ENCODE measurements around the gene CD81.

The CD81 gene

DNA sequence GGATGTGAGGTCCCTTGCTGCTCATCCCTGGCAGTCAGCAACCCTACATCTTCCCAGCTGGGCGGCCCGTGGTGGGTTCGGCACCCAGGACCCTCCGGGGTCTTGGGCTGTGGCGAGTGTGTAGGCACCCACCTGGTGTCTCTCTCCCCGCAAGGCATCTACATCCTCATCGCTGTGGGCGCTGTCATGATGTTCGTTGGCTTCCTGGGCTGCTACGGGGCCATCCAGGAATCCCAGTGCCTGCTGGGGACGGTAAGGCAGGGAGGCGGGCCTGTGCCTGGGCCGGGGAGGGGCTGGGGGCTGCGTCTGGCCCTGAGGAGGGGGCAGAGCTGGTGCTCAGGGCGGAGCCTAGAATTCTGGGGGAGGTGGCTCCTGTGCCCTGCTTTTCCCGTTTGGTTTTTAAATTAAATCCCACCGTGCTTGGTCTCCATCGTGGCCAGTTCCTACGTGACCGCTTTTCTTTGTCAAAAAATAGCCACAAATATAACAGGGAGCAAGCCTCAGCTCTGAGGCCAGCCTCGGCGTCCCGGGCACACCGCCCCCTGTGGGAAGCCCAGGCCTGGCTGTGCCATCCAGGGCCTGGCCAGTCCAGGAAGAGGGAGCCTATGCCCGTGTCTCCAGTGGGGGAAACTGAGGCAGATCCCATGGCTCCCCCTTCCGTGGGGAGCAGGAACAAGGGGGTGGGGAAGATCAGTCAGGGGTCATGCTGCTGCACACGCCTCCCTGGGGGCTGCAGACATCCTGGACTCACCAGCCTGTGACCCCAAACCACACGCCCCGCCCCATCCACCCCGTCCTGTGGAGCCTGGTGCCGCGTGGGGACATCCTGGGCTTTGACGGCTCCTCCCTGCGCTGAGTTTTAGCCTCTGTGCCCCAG, 17.1 kb downstream of the CD81 start:
- TF ChIP-seq ZNF70 (CRISPR knock-in tag; IDR thresholded peaks at IDR 0.05) = no peak
- no peak for TF ChIP-seq ARNTL (CRISPR knock-in tag; IDR thresholded peaks at IDR 0.05; ENCODE audit: borderline replicate concordance, low read depth)
- TF ChIP-seq BACH2 (CRISPR knock-in tag; IDR thresholded peaks at IDR 0.05; ENCODE audit: borderline replicate concordance) = no peak
- no peak for TF ChIP-seq ZFP3 (CRISPR knock-in tag; IDR thresholded peaks at IDR 0.05)
- no peak for TF ChIP-seq RARB (CRISPR knock-in tag; IDR thresholded peaks at IDR 0.05)
- no peak for TF ChIP-seq ZFP30 (CRISPR knock-in tag; IDR thresholded peaks at IDR 0.05)
- TF ChIP-seq TCF4 (CRISPR knock-in tag; IDR thresholded peaks at IDR 0.05; ENCODE audit: borderline replicate concordance) = no peak
- TF ChIP-seq SNAI2 (CRISPR knock-in tag; IDR thresholded peaks at IDR 0.05) = no peak
- TF ChIP-seq PATZ1 (CRISPR knock-in tag; IDR thresholded peaks at IDR 0.05; ENCODE audit: borderline replicate concordance) = no peak
- ATAC-seq = no peak

- no peak for ATAC-seq
- TF ChIP-seq CREB5 (CRISPR knock-in tag; IDR thresholded peaks at IDR 0.05; ENCODE audit: low read depth) (no peak), ZFP3 (CRISPR knock-in tag; IDR thresholded peaks at IDR 0.05) (no peak), OSR1 (CRISPR knock-in tag; IDR thresholded peaks at IDR 0.05) (no peak), GLIS3 (CRISPR knock-in tag; IDR thresholded peaks at IDR 0.05) (no peak), ZC3H10 (CRISPR knock-in tag; IDR thresholded peaks at IDR 0.05) (no peak), CSDC2 (CRISPR knock-in tag; IDR thresholded peaks at IDR 0.05) (no peak), SNAI2 (CRISPR knock-in tag; IDR thresholded peaks at IDR 0.05) (no peak), ZNF70 (CRISPR knock-in tag; IDR thresholded peaks at IDR 0.05) (no peak), ZNF8 (CRISPR knock-in tag; IDR thresholded peaks at IDR 0.05) (no peak), RARB (CRISPR knock-in tag; IDR thresholded peaks at IDR 0.05) (no peak), BACH2 (CRISPR knock-in tag; IDR thresholded peaks at IDR 0.05; ENCODE audit: borderline replicate concordance) (no peak), TCF4 (CRISPR knock-in tag; IDR thresholded peaks at IDR 0.05; ENCODE audit: borderline replicate concordance) (no peak), ISL1 (CRISPR knock-in tag; IDR thresholded peaks at IDR 0.05) (no peak), PATZ1 (CRISPR knock-in tag; IDR thresholded peaks at IDR 0.05; ENCODE audit: borderline replicate concordance) (no peak), ARNTL (CRISPR knock-in tag; IDR thresholded peaks at IDR 0.05; ENCODE audit: borderline replicate concordance, low read depth) (no peak), ZFP30 (CRISPR knock-in tag; IDR thresholded peaks at IDR 0.05) (no peak)
- TF ChIP-seq, protein P1, sequence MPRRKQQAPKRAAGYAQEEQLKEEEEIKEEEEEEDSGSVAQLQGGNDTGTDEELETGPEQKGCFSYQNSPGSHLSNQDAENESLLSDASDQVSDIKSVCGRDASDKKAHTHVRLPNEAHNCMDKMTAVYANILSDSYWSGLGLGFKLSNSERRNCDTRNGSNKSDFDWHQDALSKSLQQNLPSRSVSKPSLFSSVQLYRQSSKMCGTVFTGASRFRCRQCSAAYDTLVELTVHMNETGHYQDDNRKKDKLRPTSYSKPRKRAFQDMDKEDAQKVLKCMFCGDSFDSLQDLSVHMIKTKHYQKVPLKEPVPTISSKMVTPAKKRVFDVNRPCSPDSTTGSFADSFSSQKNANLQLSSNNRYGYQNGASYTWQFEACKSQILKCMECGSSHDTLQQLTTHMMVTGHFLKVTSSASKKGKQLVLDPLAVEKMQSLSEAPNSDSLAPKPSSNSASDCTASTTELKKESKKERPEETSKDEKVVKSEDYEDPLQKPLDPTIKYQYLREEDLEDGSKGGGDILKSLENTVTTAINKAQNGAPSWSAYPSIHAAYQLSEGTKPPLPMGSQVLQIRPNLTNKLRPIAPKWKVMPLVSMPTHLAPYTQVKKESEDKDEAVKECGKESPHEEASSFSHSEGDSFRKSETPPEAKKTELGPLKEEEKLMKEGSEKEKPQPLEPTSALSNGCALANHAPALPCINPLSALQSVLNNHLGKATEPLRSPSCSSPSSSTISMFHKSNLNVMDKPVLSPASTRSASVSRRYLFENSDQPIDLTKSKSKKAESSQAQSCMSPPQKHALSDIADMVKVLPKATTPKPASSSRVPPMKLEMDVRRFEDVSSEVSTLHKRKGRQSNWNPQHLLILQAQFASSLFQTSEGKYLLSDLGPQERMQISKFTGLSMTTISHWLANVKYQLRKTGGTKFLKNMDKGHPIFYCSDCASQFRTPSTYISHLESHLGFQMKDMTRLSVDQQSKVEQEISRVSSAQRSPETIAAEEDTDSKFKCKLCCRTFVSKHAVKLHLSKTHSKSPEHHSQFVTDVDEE (CRISPR knock-in tag; IDR thresholded peaks at IDR 0.05) = no peak
- TF ChIP-seq, protein P2, sequence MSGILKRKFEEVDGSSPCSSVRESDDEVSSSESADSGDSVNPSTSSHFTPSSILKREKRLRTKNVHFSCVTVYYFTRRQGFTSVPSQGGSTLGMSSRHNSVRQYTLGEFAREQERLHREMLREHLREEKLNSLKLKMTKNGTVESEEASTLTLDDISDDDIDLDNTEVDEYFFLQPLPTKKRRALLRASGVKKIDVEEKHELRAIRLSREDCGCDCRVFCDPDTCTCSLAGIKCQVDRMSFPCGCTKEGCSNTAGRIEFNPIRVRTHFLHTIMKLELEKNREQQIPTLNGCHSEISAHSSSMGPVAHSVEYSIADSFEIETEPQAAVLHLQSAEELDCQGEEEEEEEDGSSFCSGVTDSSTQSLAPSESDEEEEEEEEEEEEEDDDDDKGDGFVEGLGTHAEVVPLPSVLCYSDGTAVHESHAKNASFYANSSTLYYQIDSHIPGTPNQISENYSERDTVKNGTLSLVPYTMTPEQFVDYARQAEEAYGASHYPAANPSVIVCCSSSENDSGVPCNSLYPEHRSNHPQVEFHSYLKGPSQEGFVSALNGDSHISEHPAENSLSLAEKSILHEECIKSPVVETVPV (CRISPR knock-in tag; IDR thresholded peaks at IDR 0.05) = no peak
Measured at GRCh38 chr11:2394818-2395105, 17.7 kb downstream of the CD81 start.

DNA sequence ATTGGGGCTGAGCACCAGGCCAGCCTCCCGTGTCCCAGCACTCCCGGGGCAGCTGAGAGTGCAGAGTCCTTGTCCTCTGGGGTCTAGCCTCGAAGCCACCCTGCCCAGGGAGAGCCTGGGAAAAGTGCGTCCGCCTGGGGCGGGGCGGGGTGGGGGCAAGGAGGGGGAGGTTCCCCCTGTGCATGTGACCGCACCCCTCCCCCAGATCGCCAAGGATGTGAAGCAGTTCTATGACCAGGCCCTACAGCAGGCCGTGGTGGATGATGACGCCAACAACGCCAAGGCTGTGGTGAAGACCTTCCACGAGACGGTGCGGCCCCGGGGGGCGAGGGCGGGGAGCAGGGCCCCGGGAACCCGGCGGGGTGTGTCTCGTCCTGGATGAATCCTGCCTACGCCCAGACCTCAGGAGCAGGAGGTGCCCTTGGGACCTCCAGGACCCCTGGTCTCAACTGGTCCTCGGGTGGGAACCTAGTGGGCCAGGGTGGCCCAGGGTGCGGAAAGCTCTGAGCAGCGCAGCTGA, 18.2 kb downstream of the CD81 start:
- no peak for ATAC-seq
- TF ChIP-seq ZNF70 (CRISPR knock-in tag; IDR thresholded peaks at IDR 0.05) (no peak), BACH2 (CRISPR knock-in tag; IDR thresholded peaks at IDR 0.05; ENCODE audit: borderline replicate concordance) (no peak), ZFP30 (CRISPR knock-in tag; IDR thresholded peaks at IDR 0.05) (no peak), PATZ1 (CRISPR knock-in tag; IDR thresholded peaks at IDR 0.05; ENCODE audit: borderline replicate concordance) (no peak), GLIS3 (CRISPR knock-in tag; IDR thresholded peaks at IDR 0.05) (no peak), ZNF565 (CRISPR knock-in tag; conservative IDR thresholded peaks at IDR 0.05; ENCODE audit: low read depth) (no peak), POU6F1 (CRISPR knock-in tag; IDR thresholded peaks at IDR 0.05; ENCODE audit: borderline replicate concordance, low read depth) (no peak)
